NCI-H2227 treated with DMSO at 0.1 percent for 48 hours (cell line): ENCODE results near the gene HAND1.
"Not testable (repeated sequence)": the region's sequence is repeated elsewhere in the genome, so short reads cannot be mapped to it uniquely, and the experiment has no call there.

Experiments used
- DNase-seq: peaks from one replicate; lab custom pipeline; 2025; lab: John Stamatoyannopoulos, UW

The HAND1 gene

GRCh38 chr5:154478224-154478565, at the start of gene HAND1:
HAND1 (minus strand) TSS chr5:154478227; CDS start chr5:154478008, 219 bp downstream.
- peak; percentile 27 for DNase-seq

DNA sequence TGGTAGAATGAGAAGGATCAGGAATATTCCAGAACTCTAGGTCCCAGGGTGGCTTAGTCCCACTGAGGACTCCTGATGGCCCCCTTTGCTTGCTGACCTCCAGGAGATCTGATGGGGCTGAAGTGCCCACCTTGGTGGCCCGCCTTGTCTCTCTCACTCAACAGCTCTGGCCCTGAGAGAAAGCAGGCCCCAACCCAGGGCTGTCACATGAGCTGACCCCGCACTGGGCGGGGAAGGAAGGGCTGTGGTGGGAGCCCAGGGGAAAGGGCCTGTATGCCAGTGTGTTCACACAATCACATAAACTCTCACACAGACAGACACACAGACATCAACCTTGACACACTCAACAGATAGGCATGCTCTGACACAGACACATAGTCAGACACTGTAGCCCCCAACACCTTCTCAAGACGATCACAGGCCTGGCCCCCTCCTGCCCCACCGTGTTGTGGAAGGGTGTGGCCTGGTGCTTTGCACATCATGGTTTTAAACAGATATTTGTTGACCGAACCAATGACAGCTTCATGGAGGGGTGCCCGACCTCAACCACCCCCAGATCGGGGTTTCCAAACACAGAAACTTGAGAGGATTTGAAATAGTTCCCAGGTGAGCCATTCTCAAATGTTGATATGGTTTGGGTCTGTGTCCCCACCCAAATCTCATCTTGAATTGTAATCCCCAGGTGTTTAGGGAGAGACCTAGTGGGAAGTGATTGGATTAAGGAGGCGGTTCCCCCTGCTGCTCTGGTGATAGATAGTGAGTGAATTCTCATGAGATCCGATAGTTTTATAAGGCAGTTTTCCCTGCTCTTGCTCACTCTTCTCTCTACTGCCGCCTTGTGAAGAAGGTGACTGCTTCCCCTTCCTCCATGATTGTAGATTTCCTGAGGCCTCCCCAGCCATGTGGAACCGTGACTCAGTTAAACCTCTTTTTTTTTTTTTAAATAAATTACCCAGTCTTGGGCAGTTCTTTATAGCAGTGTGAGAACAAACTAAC, 48.5 kb upstream of the HAND1 start:
- DNase-seq = no peak

GRCh38 chr5:154524859-154525258, 46.8 kb upstream of the HAND1 start:
- no peak for DNase-seq

DNA sequence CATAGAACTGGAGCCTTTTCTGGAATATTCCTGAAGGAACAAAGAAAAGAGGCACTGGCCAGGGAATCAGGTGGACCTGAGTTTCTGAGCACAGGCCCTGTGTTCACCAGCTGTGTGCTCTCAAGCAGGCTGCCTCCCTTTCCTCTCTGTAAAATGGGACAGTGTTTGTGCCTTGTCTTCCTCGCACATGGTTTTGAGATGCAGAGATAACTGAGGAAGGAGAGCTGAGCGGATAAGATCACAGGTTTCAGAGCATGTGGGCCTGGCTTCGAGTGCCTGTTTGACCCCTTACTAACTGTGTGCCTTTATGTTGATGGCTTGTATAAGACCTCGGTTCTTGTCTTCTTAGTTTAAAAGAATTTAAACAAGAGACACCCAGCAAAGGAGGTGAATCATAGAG, 46.2 kb upstream of the HAND1 start:
- DNase-seq = no peak

GRCh38 chr5:154523709-154524108, 45.7 kb upstream of the HAND1 start:
- peak; percentile 4 for DNase-seq

DNA sequence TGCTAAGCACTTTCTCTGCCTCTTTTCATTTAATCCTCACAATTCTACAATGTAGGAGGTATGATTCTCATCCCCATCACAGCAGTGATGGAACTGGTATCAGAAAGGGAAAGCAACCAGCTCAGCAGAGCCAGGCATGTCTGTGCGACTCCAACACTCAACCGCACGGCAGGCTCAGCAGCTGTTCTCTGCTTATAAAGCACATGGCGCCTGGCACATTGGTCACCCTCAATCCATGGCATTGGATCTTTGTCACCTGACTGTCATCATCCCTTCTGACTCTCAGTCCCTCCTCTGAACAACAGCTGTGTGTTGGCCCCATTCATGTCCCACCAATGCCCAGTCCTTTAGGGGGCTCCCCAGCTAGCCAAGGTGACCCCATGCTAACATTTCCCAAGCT, 45.1 kb upstream of the HAND1 start:
- no peak for DNase-seq

DNA sequence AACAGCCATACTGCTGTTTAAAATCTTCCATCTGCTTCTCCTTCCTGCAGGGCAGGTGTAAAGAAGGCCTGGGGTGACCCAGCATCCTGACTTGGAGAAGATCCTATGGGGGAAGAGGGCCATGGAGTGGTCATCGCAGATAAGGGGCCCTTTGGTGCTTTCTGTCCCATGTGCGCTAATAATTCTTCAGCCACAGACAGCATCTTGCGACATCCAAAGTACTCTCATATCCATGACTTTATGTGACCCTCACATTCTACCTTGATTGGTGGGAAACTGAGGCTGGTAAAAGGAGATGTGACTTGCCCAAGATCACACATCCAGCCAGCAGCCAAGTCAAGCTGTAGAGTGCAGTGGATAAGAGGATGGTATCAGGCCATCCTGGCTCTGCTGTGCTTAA, 44.3 kb upstream of the HAND1 start:
- no peak for DNase-seq

GRCh38 chr5:154521756-154522155, 43.7 kb upstream of the HAND1 start:
- DNase-seq = no peak

DNA sequence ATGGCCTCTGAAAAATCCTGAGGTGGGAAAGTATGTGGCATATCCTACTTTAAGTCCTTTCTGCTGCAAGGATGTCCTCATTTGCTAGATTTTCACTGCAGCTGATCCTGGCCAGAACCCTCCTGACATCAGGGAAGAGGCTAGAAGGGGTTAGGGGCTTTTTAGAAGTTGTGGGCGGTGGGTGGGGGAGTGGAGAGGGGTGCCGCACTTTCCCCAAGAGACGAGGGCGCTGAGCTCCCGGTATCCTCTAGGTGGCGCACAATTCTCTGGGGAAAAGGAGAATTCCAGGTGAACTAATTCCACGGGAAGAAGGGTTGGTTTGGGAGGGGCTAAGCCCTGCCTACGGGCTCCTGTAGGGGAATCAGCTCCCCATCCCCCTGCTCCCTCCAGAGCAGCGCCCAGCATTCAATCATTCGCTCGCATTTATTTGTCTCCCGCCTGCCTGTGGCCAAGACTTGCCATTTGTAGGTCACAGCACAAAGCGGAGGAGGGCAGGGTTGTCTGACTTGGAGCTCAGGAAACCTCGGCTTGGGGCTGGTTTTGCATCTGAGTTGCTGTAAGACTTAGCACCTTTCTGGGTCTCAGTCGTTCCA, 42.9 kb upstream of the HAND1 start:
- peak; percentile 2 for DNase-seq

- DNase-seq = no peak
Observed at GRCh38 chr5:154519359-154519758, 41.3 kb upstream of the HAND1 start.

GRCh38 chr5:154518438-154518867, 40.4 kb upstream of the HAND1 start:
- no peak for DNase-seq

DNA sequence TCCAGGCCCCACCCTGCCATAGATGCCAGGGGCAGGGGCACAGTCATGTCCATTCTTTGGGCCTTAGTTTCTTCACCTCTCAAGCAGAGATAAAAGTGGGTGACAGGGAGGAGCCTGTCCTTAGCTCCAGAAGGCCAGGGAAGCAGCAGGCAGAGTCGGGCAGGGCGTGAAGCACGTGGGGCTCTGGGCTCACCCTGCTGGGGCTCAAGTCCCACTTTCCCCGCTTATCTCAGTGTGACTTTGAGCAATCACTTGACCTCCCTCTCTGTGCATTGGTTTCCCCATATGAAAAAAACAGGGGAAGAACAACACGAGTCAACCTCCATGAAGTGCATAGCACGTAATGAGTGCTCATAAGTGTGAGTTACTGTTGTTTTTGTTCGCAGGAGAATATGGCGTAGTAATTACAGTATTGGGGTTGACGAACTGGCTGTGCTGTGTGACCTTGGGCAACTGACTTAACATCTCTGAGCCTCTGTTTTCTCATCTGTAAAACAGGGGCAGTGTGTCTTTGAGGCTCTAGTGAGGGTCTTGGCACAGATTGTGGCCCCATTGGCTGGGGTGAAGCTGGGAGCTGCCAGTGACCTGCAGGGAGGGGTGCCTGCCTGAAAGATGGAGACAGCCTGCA, 39.9 kb upstream of the HAND1 start:
- DNase-seq = no peak

GRCh38 chr5:154517181-154517580, 39.2 kb upstream of the HAND1 start:
- no peak for DNase-seq

DNA sequence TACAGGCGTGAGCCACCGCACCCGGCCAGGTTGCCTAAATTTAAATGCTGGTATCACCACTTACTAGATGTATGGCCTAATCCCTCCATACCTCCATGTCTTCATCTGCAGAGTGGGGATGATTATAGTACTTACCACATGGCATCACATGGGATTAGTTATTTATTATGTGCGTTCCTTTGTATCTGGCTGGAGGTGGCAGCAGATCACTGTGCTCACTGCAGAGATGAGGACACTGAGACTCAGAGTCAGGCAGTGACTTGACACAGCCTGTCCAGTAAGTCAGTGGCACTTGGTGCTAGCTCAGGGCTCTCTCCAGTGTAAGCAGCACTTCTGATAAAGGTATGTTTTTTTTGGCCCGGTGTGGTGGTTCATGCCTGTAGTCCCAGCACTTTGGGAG, 38.4 kb upstream of the HAND1 start:
- no peak for DNase-seq

DNA sequence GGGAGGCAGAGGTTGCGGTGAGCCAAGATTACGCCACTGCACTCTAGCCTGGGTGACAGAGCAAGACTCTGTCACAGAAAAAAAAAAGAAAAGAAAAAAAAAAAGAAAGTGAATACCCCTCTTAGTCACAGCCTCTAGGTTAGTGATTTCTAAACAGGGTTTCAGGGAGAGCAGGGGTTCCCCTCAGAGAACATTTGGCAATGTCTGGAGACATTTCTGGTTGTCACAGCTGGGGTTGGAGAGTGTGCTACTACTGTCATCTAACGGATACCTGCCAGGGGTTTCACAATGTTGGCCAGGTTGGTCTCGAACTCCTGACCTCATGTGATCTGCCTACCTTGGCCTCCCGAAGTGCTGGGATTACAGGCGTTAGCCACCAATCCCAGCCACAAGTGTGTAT, 37.5 kb upstream of the HAND1 start:
- not testable (repeated sequence) for DNase-seq

DNA sequence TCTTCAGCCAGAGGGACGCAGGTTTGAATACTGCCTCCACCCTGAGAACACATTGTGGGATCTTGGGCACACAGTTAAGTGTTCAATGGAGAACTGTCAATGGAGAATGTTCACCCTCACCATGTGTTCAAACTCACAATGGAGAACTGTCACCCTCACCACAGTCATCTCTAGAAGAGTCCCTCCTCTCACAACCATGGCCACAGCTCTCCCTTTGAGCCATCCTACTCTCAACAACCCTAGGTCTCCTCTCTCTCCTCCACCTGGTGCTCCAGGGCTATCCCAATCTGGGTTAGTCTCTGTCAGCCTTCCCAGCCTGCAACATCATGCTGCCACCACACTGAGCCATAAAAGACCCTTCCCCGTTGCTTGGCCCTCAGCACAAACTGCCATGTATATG, 36.3 kb upstream of the HAND1 start:
- DNase-seq = no peak

GRCh38 chr5:154513669-154514084, 35.6 kb upstream of the HAND1 start:
- no peak for DNase-seq

- DNase-seq = no peak
Observed at GRCh38 chr5:154511984-154512383, 34.0 kb upstream of the HAND1 start.

GRCh38 chr5:154509784-154510555, 31.9 kb upstream of the HAND1 start:
- no peak for DNase-seq

DNA sequence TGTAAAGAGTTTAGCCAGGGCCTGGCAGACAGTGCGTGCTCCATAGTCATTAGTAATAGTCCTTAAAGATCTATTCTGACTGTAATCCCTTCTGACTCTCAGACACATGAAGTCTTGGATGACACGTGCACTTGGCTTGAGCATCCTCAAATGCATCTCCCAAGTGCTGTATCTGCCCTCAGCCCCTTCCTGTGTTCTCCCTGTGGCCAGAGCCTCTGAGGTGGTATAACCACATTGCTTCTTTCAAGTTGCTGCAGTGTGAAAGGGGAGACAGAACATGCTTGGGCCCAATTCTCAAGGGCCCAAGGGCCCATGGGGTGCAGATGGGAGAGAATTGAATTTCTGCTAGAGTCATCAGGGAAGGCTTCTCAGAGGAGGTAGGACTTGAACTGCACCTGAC, 30.1 kb upstream of the HAND1 start:
- DNase-seq = no peak

DNA sequence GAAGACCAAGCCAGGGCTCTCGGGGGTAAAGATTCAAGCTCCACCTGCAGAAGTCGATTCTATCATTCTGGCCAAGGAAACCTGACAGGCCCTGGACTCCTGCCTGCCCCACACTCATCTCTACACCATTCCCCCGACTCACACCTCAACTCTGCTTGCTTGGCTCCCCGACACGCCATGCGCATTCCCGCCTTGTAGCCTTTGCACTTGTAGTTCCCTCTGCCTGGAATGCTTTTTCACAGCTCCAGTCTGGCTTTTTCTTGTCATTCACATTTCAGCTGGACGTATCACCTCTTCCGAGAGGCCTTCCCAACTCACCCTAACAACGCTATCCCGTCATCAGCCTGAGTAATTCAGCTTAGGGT, 28.7 kb upstream of the HAND1 start:
- no peak for DNase-seq

DNA sequence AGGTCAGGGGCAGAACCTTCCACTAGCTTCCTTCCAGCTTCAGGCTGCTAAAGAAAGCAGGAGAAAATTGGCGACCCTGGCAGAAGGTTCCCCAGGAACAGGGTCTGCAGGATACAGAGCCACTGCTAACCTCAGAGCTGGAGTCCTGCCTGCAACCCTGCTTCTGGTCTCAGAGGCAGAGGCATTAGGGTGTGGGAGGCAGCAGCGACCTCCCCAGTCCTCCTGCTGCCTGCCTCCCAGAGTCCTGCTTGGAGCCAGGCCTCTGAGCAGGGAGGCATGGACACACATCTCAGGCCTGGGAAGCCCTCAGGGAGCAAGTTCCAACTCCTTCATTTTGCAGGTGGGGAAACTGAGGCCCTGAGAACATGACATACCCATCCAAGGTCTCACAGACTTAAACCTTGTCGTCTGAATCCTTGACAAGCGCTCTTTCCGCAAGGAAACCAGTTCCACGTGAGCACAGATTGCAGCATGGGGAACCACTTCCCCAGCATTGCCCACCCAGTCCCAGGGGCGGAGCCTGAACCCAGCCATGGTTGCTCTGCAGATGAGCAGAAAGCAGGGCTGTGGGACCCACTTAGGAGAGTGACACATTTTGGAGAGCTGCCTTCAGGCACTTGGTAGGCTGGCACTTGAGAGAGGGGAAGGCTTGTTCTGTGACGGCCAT, 28.2 kb upstream of the HAND1 start:
- no peak for DNase-seq
